Trophoblast cell (in vitro differentiated cells and primary cell): Measurements from ENCODE around the gene GLRX2.

Experiments used
- DNase-seq, 2 donors: peaks; one replicate each; pipeline ENCODE4 v3.0.0-alpha.2; 2016
- H2AFZ ChIP-seq: 2 replicates; pipeline ENCODE4 v1.6.1; 2013; ENCODE audit warnings: low read length, moderate library complexity, mild to moderate bottlenecking; ENCODE audit not compliant: insufficient read depth, poor library complexity
- H2AK5ac ChIP-seq: 2 replicates; pipeline ENCODE4 v1.6.1; 2013; ENCODE audit warnings: mild to moderate bottlenecking, low read length
- H2BK120ac ChIP-seq: 2 replicates; pipeline ENCODE4 v1.6.1; 2013; ENCODE audit warnings: low read length, mild to moderate bottlenecking, moderate library complexity; ENCODE audit not compliant: insufficient read depth, poor library complexity
- H2BK12ac ChIP-seq: 2 replicates; pipeline ENCODE4 v1.6.1; 2013; ENCODE audit warnings: mild to moderate bottlenecking, low read length, moderate library complexity
- H2BK5ac ChIP-seq: 2 replicates; pipeline ENCODE4 v1.6.1; 2013; ENCODE audit warnings: low read length, low read depth, moderate library complexity, mild to moderate bottlenecking; ENCODE audit not compliant: poor library complexity
- H3K14ac ChIP-seq: 2 replicates; pipeline ENCODE4 v1.6.1; 2013; ENCODE audit warnings: mild to moderate bottlenecking, low read length
- H3K18ac ChIP-seq: 2 replicates; pipeline ENCODE4 v1.6.1; 2013; ENCODE audit warnings: mild to moderate bottlenecking, low read length
- H3K23ac ChIP-seq: 2 replicates; pipeline ENCODE4 v1.6.1; 2013; ENCODE audit warnings: low read length
- H3K27ac ChIP-seq: 2 replicates; pipeline ENCODE4 v1.5.1; 2013; ENCODE audit warnings: low read depth, mild to moderate bottlenecking, inconsistent platforms, low read length, moderate library complexity
- H3K27me3 ChIP-seq: 2 replicates; pipeline ENCODE4 v1.6.1; 2013; ENCODE audit warnings: inconsistent platforms, mild to moderate bottlenecking, low read length, moderate library complexity; ENCODE audit not compliant: insufficient read depth
- H3K36me3 ChIP-seq, 2 experiments: 1 replicate in 1 of 2; 2 replicates in 1 of 2; pipeline ENCODE4 v1.6.1; 2013; ENCODE audit warnings: low read length in 2 of 2, mild to moderate bottlenecking in 2 of 2, moderate library complexity in 1 of 2; ENCODE audit not compliant: insufficient read depth in 2 of 2, control insufficient read depth in 1 of 2
- H3K4ac ChIP-seq: 2 replicates; pipeline ENCODE4 v1.6.1; 2013; ENCODE audit warnings: low read depth, mild to moderate bottlenecking, low read length, moderate library complexity
- H3K4me1 ChIP-seq, 2 experiments: 1 replicate in 1 of 2; 2 replicates in 1 of 2; pipeline ENCODE4 v1.6.1; 2013; ENCODE audit warnings: low read length in 2 of 2, mild to moderate bottlenecking in 2 of 2, moderate library complexity in 1 of 2; ENCODE audit not compliant: insufficient read depth in 2 of 2, control insufficient read depth in 1 of 2
- H3K4me2 ChIP-seq: 2 replicates; pipeline ENCODE4 v1.6.1; 2013; ENCODE audit warnings: inconsistent platforms, mild to moderate bottlenecking, low read length, moderate library complexity
- H3K4me3 ChIP-seq: 2 replicates; pipeline ENCODE4 v1.5.1; 2013; ENCODE audit warnings: mild to moderate bottlenecking, low read depth, low read length, inconsistent platforms
- H3K79me1 ChIP-seq: one replicate; pipeline ENCODE4 v1.6.1; 2013; ENCODE audit warnings: low read length
- H3K79me2 ChIP-seq: 2 replicates; pipeline ENCODE4 v1.6.1; 2013; ENCODE audit warnings: low read length, mild to moderate bottlenecking; ENCODE audit not compliant: control insufficient read depth, insufficient read depth, poor library complexity
- H3K9ac ChIP-seq: 2 replicates; pipeline ENCODE4 v1.6.1; 2013; ENCODE audit warnings: mild to moderate bottlenecking, low read length
- H3K9me3 ChIP-seq: 2 replicates; pipeline ENCODE4 v1.6.1; 2013; ENCODE audit warnings: low read depth, mild to moderate bottlenecking, control low read depth, inconsistent platforms, low read length; ENCODE audit not compliant: insufficient read depth
- H4K12ac ChIP-seq: 2 replicates; pipeline ENCODE4 v1.6.1; 2013; ENCODE audit warnings: low read depth, mild to moderate bottlenecking, low read length, moderate library complexity
- H4K8ac ChIP-seq: 2 replicates; pipeline ENCODE4 v1.6.1; 2013; ENCODE audit warnings: low read depth, mild to moderate bottlenecking, low read length, moderate library complexity
- H4K91ac ChIP-seq: one replicate; pipeline ENCODE4 v1.6.1; 2013; ENCODE audit warnings: low read depth, mild to moderate bottlenecking, low read length, moderate library complexity
- WGBS: extraction: QIAGEN DNeasy Blood & Tissue Kit; methylation state at CpG from one replicate; pipeline ENCODE4 v1.1.7; 2013; ENCODE audit warnings: missing lambda C conversion rate; ENCODE audit not compliant: insufficient read length, insufficient coverage; ENCODE audit errors: extremely low coverage; 5-methylcytosine and 5-hydroxymethylcytosine counted together

The GLRX2 gene

GRCh38 chr1:193094112-193094511, 11.1 kb downstream of the GLRX2 start:
- WGBS = no CpG with 5 or more reads among the region's 11 CpGs
- H2BK5ac ChIP-seq = no peak overlapping the region
- H2AK5ac ChIP-seq = no peak overlapping the region
- H3K36me3 ChIP-seq = peaks cover 11% of the 10 kb centered on the region in 2 experiments
- H3K79me2 ChIP-seq = no peaks in the 10 kb centered on the region
- no peaks in the 10 kb centered on the region for H3K9me3 ChIP-seq
- no peaks in the 10 kb centered on the region for H3K79me1 ChIP-seq
- no peak overlapping the region for H3K23ac ChIP-seq
- no peak overlapping the region for H3K27ac ChIP-seq
- no peaks in the 10 kb centered on the region for H3K4me1 ChIP-seq
- H2BK120ac ChIP-seq = no peak overlapping the region
- no peak overlapping the region for H4K91ac ChIP-seq
- H4K12ac ChIP-seq = no peak overlapping the region
- H3K4ac ChIP-seq = no peak overlapping the region
- H4K8ac ChIP-seq = no peak overlapping the region
- H3K9ac ChIP-seq = no peak overlapping the region
- no peak overlapping the region for H3K18ac ChIP-seq
- DNase-seq = no peak
- no peak overlapping the region for H2AFZ ChIP-seq
- no peak overlapping the region for H3K4me2 ChIP-seq
- H3K4me3 ChIP-seq = no peak overlapping the region
- no peak overlapping the region for H2BK12ac ChIP-seq
- H3K14ac ChIP-seq = no peak overlapping the region
- H3K27me3 ChIP-seq = no peaks in the 10 kb centered on the region

DNA sequence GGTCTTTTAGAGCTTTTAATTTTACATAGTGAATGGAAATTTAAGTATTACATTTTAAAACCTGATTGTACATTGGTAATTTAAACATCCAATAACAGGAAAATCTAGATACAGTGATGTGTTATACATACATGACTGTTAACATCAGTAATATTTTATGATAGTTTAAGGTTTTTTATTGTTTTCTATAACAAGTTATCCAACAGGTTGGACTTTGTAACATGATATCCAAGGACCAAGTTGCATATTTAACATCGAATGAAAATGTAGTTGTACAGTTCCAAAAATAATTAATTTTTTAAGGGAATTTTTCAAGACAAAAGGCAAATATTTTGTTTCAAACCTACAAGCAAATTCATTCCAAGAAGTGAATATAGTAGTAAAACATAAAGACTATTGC, 14.3 kb downstream of the GLRX2 start:
- no peak overlapping the region for H4K12ac ChIP-seq
- no peak overlapping the region for H3K9ac ChIP-seq
- no peak overlapping the region for H2BK5ac ChIP-seq
- H4K91ac ChIP-seq = no peak overlapping the region
- no peaks in the 10 kb centered on the region for H3K79me1 ChIP-seq
- no peak overlapping the region for H4K8ac ChIP-seq
- peaks cover 6 to 8% of the 10 kb centered on the region in 2 experiments for H3K36me3 ChIP-seq
- H3K4ac ChIP-seq = no peak overlapping the region
- H3K4me3 ChIP-seq = no peak overlapping the region
- no peak for DNase-seq
- no peak overlapping the region for H3K4me2 ChIP-seq
- no peaks in the 10 kb centered on the region for H3K4me1 ChIP-seq
- no peak overlapping the region for H3K27ac ChIP-seq
- no peaks in the 10 kb centered on the region for H3K79me2 ChIP-seq
- H3K9me3 ChIP-seq = no peaks in the 10 kb centered on the region
- H3K27me3 ChIP-seq = no peaks in the 10 kb centered on the region
- no CpG with 5 or more reads among the region's 1 CpG for WGBS
- H2BK120ac ChIP-seq = no peak overlapping the region
- no peak overlapping the region for H3K14ac ChIP-seq
- H3K23ac ChIP-seq = no peak overlapping the region
- H2AK5ac ChIP-seq = no peak overlapping the region
- no peak overlapping the region for H3K18ac ChIP-seq
- no peak overlapping the region for H2BK12ac ChIP-seq
- H2AFZ ChIP-seq = no peak overlapping the region

DNA sequence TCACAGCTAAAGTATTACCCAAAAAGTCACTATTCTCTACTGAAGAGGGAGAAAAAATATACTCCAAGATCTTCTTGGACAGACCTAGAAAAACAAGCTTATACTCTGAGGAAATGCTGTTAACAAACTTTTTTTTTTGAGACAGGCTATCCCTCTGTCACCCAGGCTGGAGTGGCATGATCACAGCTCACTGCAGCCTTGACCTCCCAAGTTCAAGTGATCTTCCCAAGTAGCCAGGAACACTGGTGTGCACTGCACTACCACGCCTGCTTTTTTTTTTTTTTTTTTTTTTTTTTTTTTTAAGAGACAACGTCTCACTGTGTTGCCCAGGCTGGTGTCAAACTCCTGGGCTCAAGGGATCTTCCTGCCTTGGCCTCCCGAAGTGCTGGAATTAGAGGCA, 17.3 kb downstream of the GLRX2 start:
- peaks cover 3 to 7% of the 10 kb centered on the region in 2 experiments for H3K36me3 ChIP-seq
- H2BK5ac ChIP-seq = no peak overlapping the region
- no peak overlapping the region for H4K12ac ChIP-seq
- H3K27me3 ChIP-seq = no peaks in the 10 kb centered on the region
- H3K9me3 ChIP-seq = no peaks in the 10 kb centered on the region
- no peak overlapping the region for H2BK120ac ChIP-seq
- H3K4me1 ChIP-seq = no peaks in the 10 kb centered on the region
- no peak overlapping the region for H3K18ac ChIP-seq
- H2AFZ ChIP-seq = no peak overlapping the region
- no peak overlapping the region for H3K4me3 ChIP-seq
- no peak overlapping the region for H4K91ac ChIP-seq
- H2BK12ac ChIP-seq = no peak overlapping the region
- DNase-seq = no peak
- no peak overlapping the region for H3K27ac ChIP-seq
- H3K14ac ChIP-seq = no peak overlapping the region
- H3K23ac ChIP-seq = no peak overlapping the region
- no peak overlapping the region for H3K4ac ChIP-seq
- no CpG with 5 or more reads among the region's 3 CpGs for WGBS
- no peak overlapping the region for H3K9ac ChIP-seq
- H3K79me2 ChIP-seq = no peaks in the 10 kb centered on the region
- no peaks in the 10 kb centered on the region for H3K79me1 ChIP-seq
- H3K4me2 ChIP-seq = no peak overlapping the region
- no peak overlapping the region for H2AK5ac ChIP-seq
- H4K8ac ChIP-seq = no peak overlapping the region

DNA sequence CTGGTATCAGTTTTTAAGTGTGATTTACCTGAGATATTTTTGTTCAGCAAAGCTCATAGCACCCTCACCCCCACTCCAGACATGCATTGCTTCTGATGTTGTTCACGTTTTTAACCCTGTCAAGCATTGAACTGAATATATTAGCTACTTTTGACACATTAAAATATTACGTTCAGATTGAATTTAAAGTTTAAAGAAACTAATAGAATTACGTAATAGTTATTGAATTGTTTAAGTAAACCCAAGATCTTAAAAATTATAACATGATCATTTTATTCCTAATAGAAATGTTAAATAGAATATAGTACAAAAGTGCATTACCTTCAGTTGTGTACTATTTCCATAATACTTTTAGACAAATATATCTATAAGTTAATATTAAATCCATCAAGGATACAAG, 18.9 kb downstream of the GLRX2 start:
- no peak overlapping the region for H3K4ac ChIP-seq
- H3K79me1 ChIP-seq = no peaks in the 10 kb centered on the region
- DNase-seq = no peak
- peaks cover 6 to 10% of the 10 kb centered on the region in 2 experiments for H3K36me3 ChIP-seq
- H2AFZ ChIP-seq = no peak overlapping the region
- H3K9me3 ChIP-seq = no peaks in the 10 kb centered on the region
- no CpG with 5 or more reads among the region's 3 CpGs for WGBS
- no peak overlapping the region for H3K9ac ChIP-seq
- H3K79me2 ChIP-seq = no peaks in the 10 kb centered on the region
- H2BK120ac ChIP-seq = no peak overlapping the region
- H2BK5ac ChIP-seq = no peak overlapping the region
- H3K4me3 ChIP-seq = no peak overlapping the region
- H3K23ac ChIP-seq = no peak overlapping the region
- no peak overlapping the region for H3K27ac ChIP-seq
- H3K18ac ChIP-seq = no peak overlapping the region
- no peaks in the 10 kb centered on the region for H3K27me3 ChIP-seq
- H4K8ac ChIP-seq = no peak overlapping the region
- no peak overlapping the region for H3K14ac ChIP-seq
- H3K4me1 ChIP-seq = no peaks in the 10 kb centered on the region
- H2BK12ac ChIP-seq = no peak overlapping the region
- no peak overlapping the region for H4K91ac ChIP-seq
- H4K12ac ChIP-seq = no peak overlapping the region
- H3K4me2 ChIP-seq = no peak overlapping the region
- H2AK5ac ChIP-seq = no peak overlapping the region
